Nephron progenitor cell (in vitro differentiated cells): Measurements from ENCODE around the gene PAFAH1B1.
"Not testable (repeated sequence)": the region's sequence is repeated elsewhere in the genome, so short reads cannot be mapped to it uniquely, and the experiment has no call there.

ENCODE experiments used
- DNase-seq: peaks from one replicate; pipeline ENCODE4 v3.0.0; 2021
- H3K27ac Mint-ChIP-seq: 2 replicates; pipeline ENCODE4 v1.8.0; 2021; ENCODE audit warnings: mild to moderate bottlenecking, moderate library complexity, mixed read lengths
- H3K27me3 Mint-ChIP-seq: 2 replicates; pipeline ENCODE4 v1.8.0; 2021; ENCODE audit warnings: mild to moderate bottlenecking, low read depth, mixed read lengths; ENCODE audit not compliant: poor library complexity
- H3K36me3 Mint-ChIP-seq: 2 replicates; pipeline ENCODE4 v1.8.0; 2021; ENCODE audit warnings: low read depth, mixed read lengths
- H3K4me1 Mint-ChIP-seq: 2 replicates; pipeline ENCODE4 v1.8.0; 2021; ENCODE audit warnings: mixed read lengths
- H3K4me3 Mint-ChIP-seq: 2 replicates; pipeline ENCODE4 v1.8.0; 2021; ENCODE audit warnings: mild to moderate bottlenecking, moderate library complexity, mixed read lengths
- H3K9me3 Mint-ChIP-seq: 2 replicates; pipeline ENCODE4 v1.8.0; 2021; ENCODE audit warnings: mild to moderate bottlenecking, moderate library complexity, mixed read lengths
- CTCF ChIP-seq: fragments of 200-600 bp; sonication (generic); IDR thresholded peaks from 2 replicates; pipeline ENCODE4 v1.5.0; 2021; ENCODE audit warnings: antibody characterized with exemption

Gene PAFAH1B1

DNA sequence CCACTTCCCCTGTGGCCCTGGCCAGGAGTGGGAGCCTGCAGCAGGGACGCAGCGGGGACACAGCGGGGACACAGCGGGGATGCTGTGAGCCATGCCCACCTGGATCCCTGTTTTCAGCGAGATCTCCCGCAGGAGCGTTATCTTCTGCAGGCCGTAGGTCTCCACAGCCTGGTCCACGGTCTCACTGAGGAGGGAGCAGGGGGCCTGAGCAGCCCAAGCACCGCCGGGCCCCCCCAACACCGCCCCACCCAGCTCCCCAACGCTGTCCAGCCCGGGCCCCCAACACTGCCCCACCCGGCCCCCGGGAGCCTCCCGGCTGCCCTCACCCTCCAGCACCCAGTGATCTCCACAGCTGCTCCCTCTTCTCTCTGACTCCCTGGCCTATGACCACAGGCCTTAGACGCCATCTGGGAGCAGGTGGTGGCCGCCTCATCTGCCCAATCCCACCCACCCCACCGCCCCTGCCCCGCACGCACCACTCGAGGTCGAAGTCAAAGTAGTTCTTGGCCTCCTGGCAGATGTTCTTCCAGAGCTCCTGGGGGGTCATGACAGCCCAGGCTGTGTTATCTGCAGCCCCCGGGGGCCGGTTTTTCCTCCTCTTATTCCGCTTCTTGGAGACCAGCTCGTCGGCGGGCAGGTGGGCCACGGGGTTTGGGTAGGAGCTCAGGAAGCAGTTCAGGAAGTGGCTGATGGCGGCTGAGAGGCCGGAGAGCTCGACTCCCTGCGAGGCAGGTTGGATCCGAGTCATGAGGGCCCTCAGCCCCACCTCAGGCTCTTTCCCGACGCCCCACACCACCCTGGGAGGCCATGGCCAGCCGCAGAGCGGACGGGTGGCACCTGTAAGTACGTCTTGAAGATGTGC is 101.2 kb downstream of the PAFAH1B1 start:
- H3K4me1 Mint-ChIP-seq = no peaks in the 10 kb centered on the region
- H3K9me3 Mint-ChIP-seq = no peaks in the 10 kb centered on the region
- no peak overlapping the region for H3K4me3 Mint-ChIP-seq
- DNase-seq = no peak
- H3K27me3 Mint-ChIP-seq = no peaks in the 10 kb centered on the region
- peaks cover 5% of the 10 kb centered on the region for H3K36me3 Mint-ChIP-seq
- H3K27ac Mint-ChIP-seq = no peak overlapping the region
- TF ChIP-seq CTCF = no peak

- DNase-seq = no peak
- Mint-ChIP-seq H3K36me3 (peaks cover 5% of the 10 kb centered on the region), H3K9me3 (no peaks in the 10 kb centered on the region), H3K4me3 (no peak overlapping the region), H3K4me1 (no peaks in the 10 kb centered on the region), H3K27ac (no peak overlapping the region), H3K27me3 (no peaks in the 10 kb centered on the region)
- TF ChIP-seq CTCF = no peak
Measured at GRCh38 chr17:2695243-2695960, 101.9 kb downstream of the PAFAH1B1 start.

DNA sequence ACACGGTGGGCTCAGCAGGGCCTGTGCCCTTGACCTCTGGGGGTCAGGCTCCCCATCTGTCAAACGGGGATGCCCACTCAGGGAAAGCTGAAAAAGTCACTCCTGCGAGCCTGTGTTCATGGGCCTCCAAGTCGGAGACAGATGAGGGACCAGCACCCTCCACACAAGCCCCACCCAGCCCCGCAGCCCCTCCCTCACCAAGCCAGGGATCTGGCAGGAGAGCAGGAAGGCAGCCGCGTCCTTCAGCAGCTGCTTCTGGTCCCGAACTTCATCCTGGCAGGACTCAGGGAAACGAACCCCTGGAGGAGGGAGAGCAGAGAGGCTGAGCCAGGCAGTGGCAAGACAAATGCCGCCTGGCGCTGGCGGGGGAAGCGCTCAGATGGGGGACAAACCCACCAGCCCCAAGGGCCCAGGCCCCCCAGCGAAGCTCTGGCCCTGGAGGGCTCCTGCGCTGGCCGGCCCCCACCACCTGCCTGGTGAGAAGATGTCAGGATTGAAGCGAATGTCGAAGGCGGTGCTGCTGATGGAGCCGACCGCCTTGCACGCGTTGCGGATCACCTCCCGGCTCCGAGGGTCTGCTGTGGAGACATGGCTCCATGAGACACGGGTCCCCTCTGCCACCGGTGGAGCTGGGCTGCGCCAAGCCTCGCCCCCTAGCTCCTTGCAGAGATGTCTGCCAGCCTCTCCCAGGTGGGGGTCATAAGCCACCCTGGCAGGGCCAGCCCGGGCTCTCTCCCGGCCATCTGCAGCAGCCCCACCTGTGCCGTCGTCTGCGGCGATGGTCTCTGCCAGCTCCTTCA is 102.7 kb downstream of the PAFAH1B1 start:
- Mint-ChIP-seq H3K27me3 (no peaks in the 10 kb centered on the region), H3K4me1 (no peaks in the 10 kb centered on the region), H3K27ac (no peak overlapping the region), H3K36me3 (peaks cover 5% of the 10 kb centered on the region), H3K4me3 (no peak overlapping the region), H3K9me3 (no peaks in the 10 kb centered on the region)
- no peak for TF ChIP-seq CTCF
- DNase-seq = no peak

DNA sequence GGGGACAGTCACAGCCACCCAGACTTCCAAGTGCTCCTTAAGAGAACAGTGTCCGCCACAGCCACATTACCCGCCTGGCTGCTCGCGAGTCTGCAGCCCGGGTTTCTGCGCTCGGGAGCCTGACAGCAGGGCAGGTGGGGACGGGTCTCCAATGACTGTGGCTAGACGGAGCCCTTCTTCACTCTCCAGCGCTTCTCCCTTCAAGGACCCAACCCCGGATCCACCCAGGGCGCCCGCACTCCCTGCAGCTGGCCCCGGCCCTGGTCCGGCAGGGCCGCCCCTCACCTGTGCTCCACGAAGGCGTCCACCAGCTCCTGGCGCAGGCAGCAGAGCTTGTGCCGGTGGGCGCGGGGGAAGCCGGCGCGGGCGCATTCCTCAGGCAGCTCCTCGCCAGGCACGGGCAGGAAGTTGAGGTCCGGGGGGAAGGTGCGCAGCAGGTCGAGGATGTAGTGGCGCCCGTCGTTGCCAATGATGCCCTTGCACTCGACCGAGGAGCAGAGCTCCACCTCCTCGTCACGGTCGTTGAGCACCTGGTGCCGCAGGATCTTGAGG is 104.2 kb downstream of the PAFAH1B1 start:
- no peak overlapping the region for H3K4me3 Mint-ChIP-seq
- peaks cover 5% of the 10 kb centered on the region for H3K36me3 Mint-ChIP-seq
- no peak for DNase-seq
- H3K4me1 Mint-ChIP-seq = no peaks in the 10 kb centered on the region
- H3K9me3 Mint-ChIP-seq = no peaks in the 10 kb centered on the region
- TF ChIP-seq CTCF = no peak
- H3K27ac Mint-ChIP-seq = no peak overlapping the region
- H3K27me3 Mint-ChIP-seq = no peaks in the 10 kb centered on the region

DNA sequence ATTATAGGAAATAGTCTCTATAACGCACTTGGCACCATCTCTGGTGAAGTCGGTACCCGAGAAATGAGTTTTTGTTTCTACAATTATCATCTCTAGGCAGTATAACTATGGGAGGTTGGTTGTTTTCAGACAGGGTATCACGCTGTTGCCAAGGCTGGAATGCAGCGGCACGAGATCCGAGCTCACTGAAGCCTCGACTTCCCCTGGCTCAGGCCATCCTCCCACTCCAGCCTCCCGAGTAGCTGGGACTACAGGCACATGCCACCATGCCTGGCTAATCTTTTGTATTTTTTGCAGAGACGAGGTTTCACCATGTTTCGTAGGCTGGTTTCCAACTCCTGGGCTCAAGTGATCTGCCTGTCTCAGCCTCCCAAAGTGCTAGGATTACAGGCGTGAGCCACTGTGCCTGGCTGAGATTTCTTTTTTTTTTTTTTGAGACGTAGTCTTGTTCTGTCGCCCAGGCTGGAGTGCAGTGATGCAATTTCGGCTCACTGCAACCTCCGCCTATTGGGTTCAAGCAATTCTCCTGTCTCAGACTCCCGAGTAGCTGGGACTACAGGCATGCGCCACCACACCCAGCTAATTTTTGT is 105.9 kb downstream of the PAFAH1B1 start:
- not testable (repeated sequence) for H3K4me1 Mint-ChIP-seq, H3K27ac Mint-ChIP-seq, DNase-seq, H3K4me3 Mint-ChIP-seq, H3K27me3 Mint-ChIP-seq, H3K9me3 Mint-ChIP-seq, H3K36me3 Mint-ChIP-seq
